ENCODE measurements around the gene WWOX.

GRCh38 chr16:79121906-79122305 is 1022.5 kb downstream of the WWOX start:
- TF ChIP-seq TAF1 (IDR thresholded peaks at IDR 0.05; ENCODE audit: borderline replicate concordance, insufficient read depth, low read length) (no peak), POLR2AphosphoS5 (IDR thresholded peaks at IDR 0.05; ENCODE audit: low read depth, low read length) (no peak), REST (IDR thresholded peaks at IDR 0.05; ENCODE audit: insufficient read depth in 1 of 2, low read depth in 2 of 2, low read length in 2 of 2) (no peak)
